ENCODE measurements around the gene USB1.

DNA sequence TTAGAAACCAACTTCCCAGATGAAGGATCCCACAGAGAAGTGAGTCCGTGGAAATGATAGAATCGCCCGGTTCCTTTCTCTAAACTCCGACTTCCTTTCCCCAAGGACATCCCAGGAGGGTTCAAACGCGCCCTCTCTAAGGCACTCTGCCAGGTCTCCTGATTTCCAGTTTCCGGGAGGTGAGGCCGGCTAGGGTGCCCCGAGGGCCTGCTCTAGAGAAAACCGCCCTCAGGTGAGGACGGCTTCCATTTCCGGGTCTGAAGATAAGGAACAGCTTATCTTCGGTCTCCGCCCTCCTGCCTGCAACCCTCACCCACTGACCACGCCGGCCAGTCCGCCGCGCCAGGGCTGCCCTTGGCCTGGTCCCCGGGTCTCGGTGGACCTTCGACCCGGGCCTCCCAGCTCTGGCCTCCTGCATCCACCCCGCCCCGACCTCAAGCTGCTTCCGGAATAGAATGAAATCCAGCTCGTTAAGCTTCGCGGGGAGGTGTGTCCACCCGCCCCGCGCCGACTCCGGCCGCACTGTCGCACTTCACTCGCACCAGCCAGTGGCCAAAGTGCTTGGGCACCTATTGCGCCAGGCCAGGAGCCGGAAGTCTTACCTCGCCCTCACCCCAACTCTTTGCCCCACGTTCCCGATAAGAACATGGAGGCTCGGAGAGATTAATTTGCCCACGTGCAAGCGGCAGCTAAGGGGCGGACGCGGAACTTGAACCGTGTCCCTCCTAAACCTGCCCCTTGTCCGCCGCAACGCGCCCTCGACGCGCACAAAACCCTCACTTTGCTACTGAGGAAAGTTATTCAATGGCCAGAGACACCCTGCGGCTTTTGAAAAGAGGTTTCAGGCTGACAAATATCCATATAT lies 23.5 kb downstream of the USB1 start:
- TF ChIP-seq, protein P1, sequence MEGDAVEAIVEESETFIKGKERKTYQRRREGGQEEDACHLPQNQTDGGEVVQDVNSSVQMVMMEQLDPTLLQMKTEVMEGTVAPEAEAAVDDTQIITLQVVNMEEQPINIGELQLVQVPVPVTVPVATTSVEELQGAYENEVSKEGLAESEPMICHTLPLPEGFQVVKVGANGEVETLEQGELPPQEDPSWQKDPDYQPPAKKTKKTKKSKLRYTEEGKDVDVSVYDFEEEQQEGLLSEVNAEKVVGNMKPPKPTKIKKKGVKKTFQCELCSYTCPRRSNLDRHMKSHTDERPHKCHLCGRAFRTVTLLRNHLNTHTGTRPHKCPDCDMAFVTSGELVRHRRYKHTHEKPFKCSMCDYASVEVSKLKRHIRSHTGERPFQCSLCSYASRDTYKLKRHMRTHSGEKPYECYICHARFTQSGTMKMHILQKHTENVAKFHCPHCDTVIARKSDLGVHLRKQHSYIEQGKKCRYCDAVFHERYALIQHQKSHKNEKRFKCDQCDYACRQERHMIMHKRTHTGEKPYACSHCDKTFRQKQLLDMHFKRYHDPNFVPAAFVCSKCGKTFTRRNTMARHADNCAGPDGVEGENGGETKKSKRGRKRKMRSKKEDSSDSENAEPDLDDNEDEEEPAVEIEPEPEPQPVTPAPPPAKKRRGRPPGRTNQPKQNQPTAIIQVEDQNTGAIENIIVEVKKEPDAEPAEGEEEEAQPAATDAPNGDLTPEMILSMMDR (IDR thresholded peaks at IDR 0.05; ENCODE audit: poor library complexity): no peak
- TF ChIP-seq EZH2 (IDR thresholded peaks at IDR 0.05; ENCODE audit: borderline replicate concordance) (no peak), EZH2phosphoT487 (IDR thresholded peaks at IDR 0.05; ENCODE audit: low read depth, severe bottlenecking, unreplicated experiment) (no peak)
